Gastroesophageal sphincter (tissue), 4 donors: Measurements from ENCODE around the gene AP3B2. TPM values are rescaled to one million over a fixed set of nuclear protein-coding genes. Genes with fewer than 3 reads are reported as not detected.

Experiments used
- ATAC-seq: fragments of 150-250 bp; one replicate; pipeline ENCODE4 v1.9.1; 2016; ENCODE audit warnings: mild to moderate bottlenecking, moderate library complexity
- H3K27ac ChIP-seq, 4 donors: fragments of 200-600 bp; sonication (generic) in 3 of 4; 1 replicate in 3 of 4; 2 replicates in 1 of 4; pipeline ENCODE4 v1.5.1; 2016 to 2019
- H3K27me3 ChIP-seq: fragments of 200-600 bp; sonication (generic); one replicate; pipeline ENCODE4 v1.5.1; 2019
- H3K36me3 ChIP-seq, 2 donors: fragments of 200-600 bp; sonication (generic); one replicate each; pipeline ENCODE4 v1.5.1; 2019; ENCODE audit warnings: control low read depth in 1 of 2
- H3K4me1 ChIP-seq, 3 donors: fragments of 200-600 bp; sonication (generic); 1 replicate in 2 of 3; 2 replicates in 1 of 3; pipeline ENCODE4 v1.5.1; 2016 to 2019; ENCODE audit warnings: control low read depth in 2 of 3
- H3K4me3 ChIP-seq, 2 donors: fragments of 200-600 bp; sonication (generic); one replicate each; pipeline ENCODE4 v1.5.1; 2019; ENCODE audit warnings: mild to moderate bottlenecking in 1 of 2, moderate library complexity in 1 of 2
- H3K9me3 ChIP-seq, 3 donors: fragments of 200-600 bp; sonication (generic); one replicate each; pipeline ENCODE4 v1.5.1; 2017 to 2019; ENCODE audit warnings: control low read depth in 2 of 3
- CTCF ChIP-seq, 4 experiments: fragments of 200-600 bp in 2 of 4; fragments of 450-650 bp in 2 of 4; sonication (generic) in 1 of 4; IDR thresholded peaks; one replicate each; pipeline ENCODE4 v1.5.1; 2017 to 2019; ENCODE audit warnings: antibody characterized with exemption in 4 of 4, mild to moderate bottlenecking in 2 of 4, moderate library complexity in 2 of 4
- EP300 ChIP-seq: sonication (generic); formaldehyde crosslinking; IDR thresholded peaks from one replicate; pipeline ENCODE4 v1.6.1; 2017; ENCODE audit warnings: antibody characterized with exemption, mild to moderate bottlenecking
- POLR2A ChIP-seq, 2 donors: fragments of 450-650 bp; IDR thresholded peaks; one replicate each; pipeline ENCODE4 v1.6.1; 2017; ENCODE audit warnings: antibody characterized with exemption in 2 of 2, mild to moderate bottlenecking in 2 of 2, moderate library complexity in 1 of 2
- POLR2AphosphoS5 ChIP-seq: sonication (generic); formaldehyde crosslinking; IDR thresholded peaks from one replicate; pipeline ENCODE4 v1.6.1; 2017; ENCODE audit warnings: antibody characterized with exemption
- WGBS, 2 donors: methylation state at CpG; one replicate each; pipeline ENCODE4 v1.1.5; 2018; ENCODE audit warnings: low coverage in 1 of 2; 5-methylcytosine and 5-hydroxymethylcytosine counted together
- total RNA-seq, 4 donors: library from RNA; depleted of rRNA; stranded (reverse); fragments of >200 nt; gene quantifications; one replicate each; pipeline ENCODE4 v1.1.0, GENCODE V29; 2016

Gene AP3B2
- total RNA-seq, 4 donors from 2014 or later: 1.6 to 2.6 (median 2.0) TPM

DNA sequence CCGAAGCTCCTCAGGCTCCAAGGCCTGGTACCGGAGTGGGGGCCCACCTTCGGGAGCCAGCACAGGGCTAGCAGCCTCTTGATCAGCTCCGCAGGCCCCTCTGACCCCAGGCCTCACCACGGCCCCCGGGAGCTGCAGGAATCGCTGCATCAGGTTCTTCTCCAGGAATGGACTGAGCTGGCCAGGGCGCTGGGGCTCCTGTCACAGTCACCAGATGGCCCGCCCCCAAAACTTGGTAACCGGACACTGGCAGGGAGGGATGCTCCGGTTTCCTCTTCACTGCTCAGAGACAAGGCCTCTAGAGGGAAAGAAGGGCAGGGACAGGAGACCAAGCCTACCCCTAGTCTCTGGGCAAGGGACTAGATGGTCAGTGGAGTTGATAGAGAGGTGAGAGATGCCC, 9.9 kb downstream of the AP3B2 start:
- no peaks in the 10 kb centered on the region for H3K9me3 ChIP-seq
- ATAC-seq: no peak
- TF ChIP-seq POLR2A (IDR thresholded peaks at IDR 0.05): no peak
- TF ChIP-seq EP300: no peak
- no peak for TF ChIP-seq POLR2AphosphoS5
- TF ChIP-seq CTCF (IDR thresholded peaks at IDR 0.05): no peak

GRCh38 chr15:82698711-82699345, 10.8 kb downstream of the AP3B2 start:
- no peak for ATAC-seq
- no peak for TF ChIP-seq POLR2AphosphoS5
- H3K4me1 ChIP-seq: no peaks in the 10 kb centered on the region

More for the DNA sequence above, 9.9 kb downstream of the AP3B2 start:
- no CpG with 5 or more reads among the region's 11 CpGs for WGBS, 2 donors
- Histone ChIP-seq H3K4me3 (no peak overlapping the region), H3K36me3 (no peaks in the 10 kb centered on the region), H3K4me1 (no peaks in the 10 kb centered on the region), H3K27me3 (no peaks in the 10 kb centered on the region), H3K27ac (no peak overlapping the region)

GRCh38 chr15:82697735-82698407, 11.8 kb downstream of the AP3B2 start:
- no peaks in the 10 kb centered on the region for H3K36me3 ChIP-seq
- H3K4me1 ChIP-seq: no peaks in the 10 kb centered on the region
- no peak overlapping the region for H3K27ac ChIP-seq
- no peaks in the 10 kb centered on the region for H3K9me3 ChIP-seq
- no peak overlapping the region for H3K4me3 ChIP-seq
- ATAC-seq: no peak
- TF ChIP-seq POLR2AphosphoS5 (no peak), CTCF (IDR thresholded peaks at IDR 0.05) (no peak), POLR2A (IDR thresholded peaks at IDR 0.05) (no peak)
- H3K27me3 ChIP-seq: no peaks in the 10 kb centered on the region
- 93 to 100% methylated on average over 5 of the region's 9 CpGs for WGBS, 2 donors

More at GRCh38 chr15:82698711-82699345, 10.8 kb downstream of the AP3B2 start:
- WGBS, 2 donors: 74% methylated on average over 3 of the region's 8 CpGs; no CpG with 5 or more reads in 1 of the 2 donors
- Histone ChIP-seq H3K36me3 (no peaks in the 10 kb centered on the region), H3K27ac (no peak overlapping the region), H3K4me3 (no peak overlapping the region), H3K9me3 (no peaks in the 10 kb centered on the region), H3K27me3 (no peaks in the 10 kb centered on the region)

DNA sequence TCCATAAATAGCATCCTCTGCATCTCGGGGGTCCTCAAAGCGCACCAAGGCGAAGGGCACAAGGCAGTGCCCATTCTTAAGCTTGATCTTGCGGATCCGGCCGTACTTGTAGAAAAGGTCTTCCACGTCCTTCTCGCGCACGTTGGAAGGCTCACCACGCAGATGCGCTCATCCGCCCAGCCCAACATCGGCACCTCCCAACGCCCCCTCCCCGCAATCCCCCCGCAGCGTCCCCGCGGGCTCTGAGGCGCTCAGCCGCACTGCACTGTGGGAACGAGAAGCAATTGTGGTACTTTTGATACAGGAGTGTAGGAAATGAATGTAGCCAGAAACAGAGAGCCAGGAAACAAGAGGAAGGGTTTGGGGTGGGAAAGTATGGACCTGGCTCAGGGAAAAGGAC, 17.5 kb downstream of the AP3B2 start:
- no peak for ATAC-seq
- no peaks in the 10 kb centered on the region for H3K9me3 ChIP-seq
- H3K27me3 ChIP-seq: peaks cover 8% of the 10 kb centered on the region
- WGBS, 2 donors: 91 to 92% methylated on average over 13 to 18 of the region's 23 CpGs
- H3K4me1 ChIP-seq: no peaks in the 10 kb centered on the region
- H3K4me3 ChIP-seq: no peak overlapping the region
- H3K36me3 ChIP-seq: no peaks in the 10 kb centered on the region
- TF ChIP-seq CTCF (IDR thresholded peaks at IDR 0.05): no peak
- no peak for TF ChIP-seq POLR2A (IDR thresholded peaks at IDR 0.05)
- TF ChIP-seq POLR2AphosphoS5: no peak
- TF ChIP-seq EP300: no peak
- no peak overlapping the region for H3K27ac ChIP-seq

DNA sequence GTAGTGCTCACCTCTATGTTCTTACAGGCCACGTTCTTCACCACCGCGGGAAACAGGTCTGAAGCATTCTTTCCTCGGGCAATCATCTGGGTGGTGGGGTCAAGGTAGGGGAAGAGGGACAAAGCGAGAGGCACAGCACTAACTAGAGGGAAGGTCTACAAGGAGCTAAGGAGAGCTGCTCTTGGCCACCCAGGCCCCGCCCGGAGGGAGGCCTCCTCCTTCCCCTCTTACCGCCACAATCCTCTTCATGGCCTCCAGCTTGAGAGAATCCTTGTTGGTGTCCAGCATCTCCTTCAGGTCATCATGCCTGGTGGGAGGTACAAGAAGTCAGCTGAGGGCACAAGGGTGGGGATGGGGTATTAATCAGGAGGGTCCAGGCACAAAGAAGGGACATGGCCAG, 20.5 kb downstream of the AP3B2 start:
- no peaks in the 10 kb centered on the region for H3K4me1 ChIP-seq
- no peak overlapping the region for H3K27ac ChIP-seq
- no peaks in the 10 kb centered on the region for H3K9me3 ChIP-seq
- H3K27me3 ChIP-seq: peaks cover 14% of the 10 kb centered on the region
- ATAC-seq: no peak
- 88 to 90% methylated on average over 4 to 6 of the region's 8 CpGs for WGBS, 2 donors
- TF ChIP-seq POLR2A (IDR thresholded peaks at IDR 0.05): no peak
- TF ChIP-seq CTCF (IDR thresholded peaks at IDR 0.05): no peak
- no peak for TF ChIP-seq EP300
- no peak for TF ChIP-seq POLR2AphosphoS5
- no peak overlapping the region for H3K4me3 ChIP-seq
- H3K36me3 ChIP-seq: no peaks in the 10 kb centered on the region
